GM12865 (cell line): Measurements from ENCODE around the gene GSTK1.

Experiments
- DNase-seq: peaks from one replicate; pipeline ENCODE4 v3.0.0; 2010; ENCODE audit warnings: low read depth
- H3K4me3 ChIP-seq: 2 replicates; pipeline ENCODE4 v1.5.1; 2011; ENCODE audit warnings: mild to moderate bottlenecking, low read depth, low read length, control low read depth
- TF ChIP-seq, protein P1 (sequence below): IDR thresholded peaks from 2 replicates; pipeline ENCODE4 v1.5.1; 2011; ENCODE audit warnings: low read length, control low read depth, low read depth, inconsistent platforms; ENCODE audit not compliant: insufficient read depth; ENCODE audit errors: missing control alignments

Gene GSTK1

DNA sequence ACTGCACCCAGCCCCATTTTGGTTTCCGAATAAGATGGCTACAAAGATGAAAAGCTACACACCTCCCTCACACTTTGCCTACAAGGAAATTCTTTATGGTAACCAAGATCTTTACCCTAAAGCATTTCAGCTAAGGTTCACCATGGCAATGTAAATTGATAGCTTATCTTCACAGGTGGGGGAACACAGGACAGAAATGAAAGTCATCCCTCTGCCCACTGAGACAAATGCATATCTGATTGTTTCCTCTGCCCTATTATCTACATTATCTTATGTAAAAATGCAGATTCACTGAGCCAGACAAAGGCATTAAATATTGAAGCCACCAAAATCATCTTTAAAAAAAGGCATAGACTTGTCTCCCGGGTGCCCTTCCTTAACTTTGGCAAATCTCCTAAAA lies 18.3 kb downstream of the GSTK1 start:
- no peak for DNase-seq
- TF ChIP-seq, protein P1, sequence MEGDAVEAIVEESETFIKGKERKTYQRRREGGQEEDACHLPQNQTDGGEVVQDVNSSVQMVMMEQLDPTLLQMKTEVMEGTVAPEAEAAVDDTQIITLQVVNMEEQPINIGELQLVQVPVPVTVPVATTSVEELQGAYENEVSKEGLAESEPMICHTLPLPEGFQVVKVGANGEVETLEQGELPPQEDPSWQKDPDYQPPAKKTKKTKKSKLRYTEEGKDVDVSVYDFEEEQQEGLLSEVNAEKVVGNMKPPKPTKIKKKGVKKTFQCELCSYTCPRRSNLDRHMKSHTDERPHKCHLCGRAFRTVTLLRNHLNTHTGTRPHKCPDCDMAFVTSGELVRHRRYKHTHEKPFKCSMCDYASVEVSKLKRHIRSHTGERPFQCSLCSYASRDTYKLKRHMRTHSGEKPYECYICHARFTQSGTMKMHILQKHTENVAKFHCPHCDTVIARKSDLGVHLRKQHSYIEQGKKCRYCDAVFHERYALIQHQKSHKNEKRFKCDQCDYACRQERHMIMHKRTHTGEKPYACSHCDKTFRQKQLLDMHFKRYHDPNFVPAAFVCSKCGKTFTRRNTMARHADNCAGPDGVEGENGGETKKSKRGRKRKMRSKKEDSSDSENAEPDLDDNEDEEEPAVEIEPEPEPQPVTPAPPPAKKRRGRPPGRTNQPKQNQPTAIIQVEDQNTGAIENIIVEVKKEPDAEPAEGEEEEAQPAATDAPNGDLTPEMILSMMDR = no peak
- H3K4me3 ChIP-seq = no peak overlapping the region

DNA sequence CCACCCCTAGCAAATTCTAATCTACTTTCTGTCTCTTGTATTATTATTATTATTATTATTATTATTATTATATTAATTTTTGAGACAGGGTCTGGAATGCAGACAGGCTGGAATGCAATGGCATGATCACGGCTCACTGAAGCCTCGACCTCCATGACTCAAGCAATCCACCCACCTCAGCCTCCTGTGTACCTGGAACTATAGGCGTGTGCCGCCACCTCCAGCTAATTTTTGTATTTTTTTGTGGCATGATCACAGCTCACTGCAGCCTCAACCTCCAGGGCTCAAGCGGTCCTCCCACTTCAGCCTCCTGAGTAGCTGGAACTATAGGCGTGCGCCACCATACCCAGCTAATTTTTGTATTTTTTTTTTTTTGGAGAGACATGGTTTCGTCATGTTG lies 18.9 kb downstream of the GSTK1 start:
- TF ChIP-seq, protein P1 = no peak
- no peak overlapping the region for H3K4me3 ChIP-seq
- DNase-seq = no peak

DNA sequence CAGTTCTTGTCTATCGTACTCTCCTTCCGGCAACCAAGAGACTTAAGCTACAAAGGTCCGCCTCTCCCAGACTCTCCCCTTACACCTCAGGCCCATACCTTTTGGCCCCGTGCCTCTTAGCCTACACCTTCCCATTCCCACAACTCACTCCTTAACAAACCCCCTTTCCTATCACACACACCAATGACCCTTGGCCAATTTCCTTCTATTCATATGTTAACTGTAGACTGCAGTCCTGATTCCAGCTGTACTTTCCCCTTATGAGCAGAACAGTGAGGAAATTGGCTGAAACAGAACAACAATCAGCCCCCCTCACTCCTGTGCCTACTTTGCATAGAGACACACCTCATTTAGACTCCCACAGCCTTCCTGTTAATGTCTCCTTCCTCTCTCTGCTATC lies 20.1 kb downstream of the GSTK1 start:
- no peak overlapping the region for H3K4me3 ChIP-seq
- TF ChIP-seq, protein P1 = no peak
- no peak for DNase-seq

GRCh38 chr7:143284591-143285469 lies 21.6 kb downstream of the GSTK1 start, which contains the start of gene TMEM139:
TSS of gene TMEM139 (plus strand) at chr7:143284958. CDS start at chr7:143285958, 1,000 bp downstream.
- DNase-seq = no peak
- no peak within 1 kb of the TSS for H3K4me3 ChIP-seq
- TF ChIP-seq, protein P1 = no peak

- DNase-seq = no peak
- no peak overlapping the region for H3K4me3 ChIP-seq
- TF ChIP-seq, protein P1 = no peak
These were observed 22.2 kb downstream of the GSTK1 start for GRCh38 chr7:143285470-143285778.

DNA sequence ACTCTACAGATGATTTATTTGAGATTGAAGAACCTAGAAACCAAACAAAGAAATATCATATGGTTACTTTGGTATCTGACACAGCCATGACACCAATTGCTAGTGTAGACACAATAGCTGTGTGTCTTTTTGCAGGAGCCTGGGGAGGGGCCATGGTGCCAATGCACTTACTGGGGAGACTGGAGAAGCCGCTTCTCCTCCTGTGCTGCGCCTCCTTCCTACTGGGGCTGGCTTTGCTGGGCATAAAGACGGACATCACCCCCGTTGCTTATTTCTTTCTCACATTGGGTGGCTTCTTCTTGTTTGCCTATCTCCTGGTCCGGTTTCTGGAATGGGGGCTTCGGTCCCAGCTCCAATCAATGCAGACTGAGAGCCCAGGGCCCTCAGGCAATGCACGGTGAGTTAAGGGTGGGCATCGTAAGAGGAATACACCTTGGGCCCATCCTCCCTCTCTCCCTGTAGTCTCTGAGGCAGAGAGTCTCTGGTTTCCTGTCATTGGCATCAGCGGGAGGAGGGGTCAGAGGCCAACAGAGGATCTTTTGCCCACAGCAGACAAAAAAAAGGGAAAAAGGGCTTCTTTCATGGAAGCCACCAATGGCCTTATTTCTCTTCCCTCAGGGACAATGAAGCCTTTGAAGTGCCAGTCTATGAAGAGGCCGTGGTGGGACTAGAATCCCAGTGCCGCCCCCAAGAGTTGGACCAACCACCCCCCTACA lies 22.7 kb downstream of the GSTK1 start:
- no peak overlapping the region for H3K4me3 ChIP-seq
- TF ChIP-seq, protein P1 = no peak
- no peak for DNase-seq
